ENCODE measurements around the gene PSMB10. TPM values are rescaled to one million over a fixed set of nuclear protein-coding genes. Genes with fewer than 3 reads are reported as not detected.
"Not testable (repeated sequence)": the region's sequence is repeated elsewhere in the genome, so short reads cannot be mapped to it uniquely, and the experiment has no call there.

PSMB10 gene
- total RNA-seq, 4 donors from 2014 or later: 22.9 to 57.6 (median 39.4) TPM

DNA sequence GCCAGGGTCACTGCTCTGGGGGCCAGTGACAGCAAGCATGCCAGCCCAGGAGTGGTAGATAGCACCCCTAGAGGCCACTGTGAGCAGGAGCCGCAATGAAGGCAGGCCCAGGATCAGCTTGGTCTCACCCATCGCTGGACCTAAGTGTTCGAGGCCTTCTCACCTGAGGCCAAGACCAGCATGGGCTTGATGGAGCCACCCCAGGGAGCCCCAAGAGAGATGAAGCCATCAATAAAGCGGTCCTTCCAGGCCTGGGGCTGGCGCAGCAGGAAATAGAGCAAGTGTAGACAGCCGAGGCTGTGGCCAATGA lies 5.5 kb upstream of the PSMB10 start:
- H3K9me3 ChIP-seq: no peaks in the 10 kb centered on the region
- no peaks in the 10 kb centered on the region for H3K27me3 ChIP-seq
- TF ChIP-seq POLR2A (IDR thresholded peaks at IDR 0.05) (no peak), EP300 (IDR thresholded peaks at IDR 0.05) (no peak)
- TF ChIP-seq, protein P1, sequence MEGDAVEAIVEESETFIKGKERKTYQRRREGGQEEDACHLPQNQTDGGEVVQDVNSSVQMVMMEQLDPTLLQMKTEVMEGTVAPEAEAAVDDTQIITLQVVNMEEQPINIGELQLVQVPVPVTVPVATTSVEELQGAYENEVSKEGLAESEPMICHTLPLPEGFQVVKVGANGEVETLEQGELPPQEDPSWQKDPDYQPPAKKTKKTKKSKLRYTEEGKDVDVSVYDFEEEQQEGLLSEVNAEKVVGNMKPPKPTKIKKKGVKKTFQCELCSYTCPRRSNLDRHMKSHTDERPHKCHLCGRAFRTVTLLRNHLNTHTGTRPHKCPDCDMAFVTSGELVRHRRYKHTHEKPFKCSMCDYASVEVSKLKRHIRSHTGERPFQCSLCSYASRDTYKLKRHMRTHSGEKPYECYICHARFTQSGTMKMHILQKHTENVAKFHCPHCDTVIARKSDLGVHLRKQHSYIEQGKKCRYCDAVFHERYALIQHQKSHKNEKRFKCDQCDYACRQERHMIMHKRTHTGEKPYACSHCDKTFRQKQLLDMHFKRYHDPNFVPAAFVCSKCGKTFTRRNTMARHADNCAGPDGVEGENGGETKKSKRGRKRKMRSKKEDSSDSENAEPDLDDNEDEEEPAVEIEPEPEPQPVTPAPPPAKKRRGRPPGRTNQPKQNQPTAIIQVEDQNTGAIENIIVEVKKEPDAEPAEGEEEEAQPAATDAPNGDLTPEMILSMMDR (IDR thresholded peaks at IDR 0.05): peak; percentile 39 to 70 (median 60)
- WGBS, 2 donors: 75 to 89% methylated on average over 4 to 5 of the region's 6 CpGs
- H3K4me1 ChIP-seq: peaks cover 0 to 71% (median 35%) of the 10 kb centered on the region in 4 donors
- no peak overlapping the region for H3K4me3 ChIP-seq
- H3K27ac ChIP-seq: peak overlapping the region in 3 of 4 donors; percentile 73 to 90 (median 84)
- peaks cover 4 to 68% (median 10%) of the 10 kb centered on the region in 3 donors for H3K36me3 ChIP-seq
- DNase-seq (ENCODE audit: low spot score in 2 of 2): no peak

DNA sequence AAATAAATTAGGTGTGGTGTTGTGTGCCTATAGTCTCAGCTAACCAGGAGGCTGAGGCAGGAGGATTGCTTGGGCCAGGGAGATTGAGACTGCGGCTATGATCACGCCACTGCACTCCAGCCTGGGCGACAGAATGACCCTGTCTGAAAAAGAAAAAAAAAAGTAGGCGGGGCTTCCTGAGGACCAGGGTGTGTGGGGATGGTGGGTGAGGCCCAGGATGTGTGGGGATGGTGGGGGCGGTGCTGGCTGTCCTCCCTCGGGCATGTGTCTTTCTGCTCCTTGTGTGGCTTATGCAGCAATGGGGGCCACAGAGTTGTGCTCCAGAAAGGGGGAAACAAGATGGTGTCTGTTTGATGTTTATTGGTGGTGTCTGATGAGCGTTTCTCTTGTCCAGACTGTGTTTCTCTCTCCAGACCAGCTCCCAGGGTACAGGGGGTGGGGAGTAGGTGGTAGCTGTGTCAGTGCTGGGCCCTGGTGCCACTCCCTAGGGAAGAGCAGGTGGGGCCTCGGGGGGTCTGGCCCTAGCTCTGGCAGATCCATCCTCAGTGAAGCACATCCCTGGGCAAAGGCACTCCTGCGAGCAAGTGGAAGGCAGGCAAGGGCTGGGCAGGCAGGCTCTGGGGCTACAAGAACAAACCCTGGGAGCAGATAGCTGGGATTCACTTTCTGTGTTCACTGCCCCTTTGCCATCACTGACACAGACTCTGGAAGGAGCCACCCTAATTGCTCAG lies 5.0 kb upstream of the PSMB10 start:
- Histone ChIP-seq H3K9me3 (no peaks in the 10 kb centered on the region), H3K27ac (peak overlapping the region in 3 of 4 donors; percentile 73 to 90 (median 84)), H3K4me3 (no peak overlapping the region), H3K36me3 (peaks cover 4 to 63% (median 4%) of the 10 kb centered on the region in 3 donors), H3K4me1 (peaks cover 0 to 75% (median 39%) of the 10 kb centered on the region in 4 donors), H3K27me3 (no peaks in the 10 kb centered on the region)
- no peak for DNase-seq (ENCODE audit: low spot score in 2 of 2)
- TF ChIP-seq EP300 (IDR thresholded peaks at IDR 0.05) (no peak), POLR2A (IDR thresholded peaks at IDR 0.05) (no peak)
- TF ChIP-seq, protein P1 (IDR thresholded peaks at IDR 0.05): no peak
- 73 to 75% methylated on average over 9 of the region's 9 CpGs for WGBS, 2 donors

DNA sequence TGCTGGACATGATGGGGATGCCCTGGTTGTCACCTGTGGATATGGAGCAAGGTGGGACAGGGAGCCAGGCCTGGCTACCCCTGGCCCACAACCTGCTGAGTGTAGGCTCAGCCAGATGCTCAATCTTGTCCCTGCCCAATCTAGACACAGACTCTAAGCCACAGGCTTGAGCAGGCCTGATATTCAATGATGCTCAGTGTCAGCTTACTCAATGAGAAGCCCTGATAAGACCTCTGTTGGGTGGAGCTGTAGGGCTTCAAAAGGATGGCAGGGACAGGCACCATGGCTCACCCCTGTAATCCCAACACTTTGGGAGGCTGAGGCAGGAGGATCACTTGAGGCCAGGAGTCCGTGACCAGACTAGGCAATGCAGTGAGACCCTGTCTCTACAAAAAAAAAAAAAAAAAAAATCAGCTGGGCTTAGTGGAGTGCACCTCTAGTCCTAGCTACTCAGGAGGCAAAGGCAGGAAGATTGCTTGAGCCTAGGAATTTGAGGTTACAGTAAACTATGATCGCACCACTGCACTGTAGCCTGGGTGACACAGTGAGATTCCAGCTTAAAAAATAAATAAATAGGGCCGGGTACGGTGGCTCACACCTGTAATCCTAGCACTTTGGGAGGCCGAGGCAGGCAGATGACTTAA lies 3.9 kb upstream of the PSMB10 start:
- H3K27ac ChIP-seq: no peak overlapping the region
- no peak for TF ChIP-seq EP300 (IDR thresholded peaks at IDR 0.05)
- H3K4me1 ChIP-seq: peaks cover 0 to 66% (median 38%) of the 10 kb centered on the region in 4 donors
- no peaks in the 10 kb centered on the region for H3K9me3 ChIP-seq
- no peak for DNase-seq (ENCODE audit: low spot score in 2 of 2)
- no peak overlapping the region for H3K4me3 ChIP-seq
- WGBS, 2 donors: 89 to 94% methylated on average over 5 of the region's 5 CpGs
- no peaks in the 10 kb centered on the region for H3K27me3 ChIP-seq
- H3K36me3 ChIP-seq: peaks cover 0 to 52% (median 4%) of the 10 kb centered on the region in 3 donors

- Histone ChIP-seq H3K27me3 (no peaks in the 10 kb centered on the region), H3K36me3 (peaks cover 0 to 44% (median 3%) of the 10 kb centered on the region in 3 donors), H3K4me3 (no peak overlapping the region), H3K27ac (no peak overlapping the region), H3K4me1 (peaks cover 0 to 65% (median 38%) of the 10 kb centered on the region in 4 donors), H3K9me3 (no peaks in the 10 kb centered on the region)
- TF ChIP-seq EP300 (IDR thresholded peaks at IDR 0.05): peak in 1 of 2 donors; percentile 3
- TF ChIP-seq, protein P1 (IDR thresholded peaks at IDR 0.05): no peak
- peak in 1 of 2 donors; percentile 48 for DNase-seq (ENCODE audit: low spot score in 2 of 2)
- 70 to 78% methylated on average over 31 to 32 of the region's 33 CpGs for WGBS, 2 donors
Measured at GRCh38 chr16:67939507-67940445, 3.1 kb upstream of the PSMB10 start.

DNA sequence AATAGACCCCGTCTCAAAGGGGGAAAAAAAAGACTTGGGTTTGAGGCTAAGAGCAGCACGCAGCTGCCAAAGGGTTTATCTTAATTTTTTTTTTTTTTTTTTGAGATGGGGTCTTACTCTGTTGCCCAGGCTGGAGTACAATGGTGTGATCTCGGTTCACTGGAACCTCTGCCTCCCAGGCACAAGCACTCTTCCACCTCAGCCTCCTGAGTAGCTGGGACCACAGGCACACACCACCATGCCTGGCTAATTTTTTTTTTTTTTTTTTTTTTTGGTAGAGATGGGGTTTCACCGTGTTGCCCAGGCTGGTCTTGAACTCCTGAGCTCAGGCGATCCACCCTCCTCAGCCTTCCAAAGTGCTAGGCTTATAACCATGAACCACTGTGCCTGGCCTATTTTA lies 1.1 kb upstream of the PSMB10 start:
- not testable (repeated sequence) for H3K9me3 ChIP-seq; H3K4me3 ChIP-seq; H3K27me3 ChIP-seq; DNase-seq (ENCODE audit: low spot score in 2 of 2)
- Histone ChIP-seq H3K4me1 (peaks cover 0 to 55% (median 25%) of the 10 kb centered on the region in 4 donors), H3K27ac (peak overlapping the region in 1 of 4 donors; percentile 95), H3K36me3 (peaks cover 0 to 45% (median 5%) of the 10 kb centered on the region in 3 donors)
- WGBS, 2 donors: 87 to 93% methylated on average over 5 of the region's 5 CpGs
